ENCODE data around the gene CUL4B. TPM values are rescaled to one million over a fixed set of nuclear protein-coding genes. Genes with fewer than 3 reads are reported as not detected.
A peak's percentile ranks its signal among the peaks of the same experiment; 100 is the strongest.

The CUL4B gene
- total and polyA plus RNA-seq, 2 donors (not counting 1 experiment from before 2014, with no cell fraction given), result 39.3 to 57.0 TPM

- Histone ChIP-seq H3K27me3 (ENCODE audit: control insufficient read depth, insufficient read depth, low read length) (no peaks in the 10 kb centered on the region), H3K27ac (ENCODE audit: insufficient read depth, low read length) (no peak overlapping the region), H3K36me3 (ENCODE audit: control insufficient read depth, insufficient read depth, low read length) (no peaks in the 10 kb centered on the region), H2AFZ (ENCODE audit: low read length) (no peak overlapping the region), H3K4me1 (ENCODE audit: control insufficient read depth, extremely low read depth, insufficient read depth, low read length) (no peaks in the 10 kb centered on the region), H3K4me2 (ENCODE audit: extremely low read depth, insufficient read depth, low read length) (no peak overlapping the region), H3K9me3 (ENCODE audit: control insufficient read depth, insufficient read depth, low read depth, low read length) (no peaks in the 10 kb centered on the region), H3K79me2 (ENCODE audit: control insufficient read depth, insufficient read depth, low read length) (no peaks in the 10 kb centered on the region), H4K20me1 (ENCODE audit: control insufficient read depth, extremely low read depth, insufficient read depth, low read length) (no peaks in the 10 kb centered on the region), H3K4me3 (replicated peaks in 1 of 4; ENCODE audit: control extremely low read depth in 1 of 4, insufficient read depth in 1 of 4, low read depth in 3 of 4, low read length in 4 of 4) (no peak overlapping the region), H3K9ac (ENCODE audit: insufficient read depth, low read length) (no peak overlapping the region)
- TF ChIP-seq EZH2 (IDR thresholded peaks at IDR 0.05; ENCODE audit: low read length, missing control alignments), result no peak
- TF ChIP-seq, protein P1, sequence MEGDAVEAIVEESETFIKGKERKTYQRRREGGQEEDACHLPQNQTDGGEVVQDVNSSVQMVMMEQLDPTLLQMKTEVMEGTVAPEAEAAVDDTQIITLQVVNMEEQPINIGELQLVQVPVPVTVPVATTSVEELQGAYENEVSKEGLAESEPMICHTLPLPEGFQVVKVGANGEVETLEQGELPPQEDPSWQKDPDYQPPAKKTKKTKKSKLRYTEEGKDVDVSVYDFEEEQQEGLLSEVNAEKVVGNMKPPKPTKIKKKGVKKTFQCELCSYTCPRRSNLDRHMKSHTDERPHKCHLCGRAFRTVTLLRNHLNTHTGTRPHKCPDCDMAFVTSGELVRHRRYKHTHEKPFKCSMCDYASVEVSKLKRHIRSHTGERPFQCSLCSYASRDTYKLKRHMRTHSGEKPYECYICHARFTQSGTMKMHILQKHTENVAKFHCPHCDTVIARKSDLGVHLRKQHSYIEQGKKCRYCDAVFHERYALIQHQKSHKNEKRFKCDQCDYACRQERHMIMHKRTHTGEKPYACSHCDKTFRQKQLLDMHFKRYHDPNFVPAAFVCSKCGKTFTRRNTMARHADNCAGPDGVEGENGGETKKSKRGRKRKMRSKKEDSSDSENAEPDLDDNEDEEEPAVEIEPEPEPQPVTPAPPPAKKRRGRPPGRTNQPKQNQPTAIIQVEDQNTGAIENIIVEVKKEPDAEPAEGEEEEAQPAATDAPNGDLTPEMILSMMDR (conservative IDR thresholded peaks at IDR 0.05 in 1 of 2, IDR thresholded peaks at IDR 0.05 in 1 of 2; ENCODE audit: low read depth in 1 of 2, low read length in 2 of 2), result peak in 1 of 2 donors; percentile 34
- peak; percentile 8 to 34 for DNase-seq (ENCODE audit: low read depth in 2 of 2)
These were observed 46.5 kb downstream of the CUL4B start for GRCh38 chrX:120514236-120514635.

- no peak for TF ChIP-seq EZH2 (IDR thresholded peaks at IDR 0.05; ENCODE audit: low read length, missing control alignments)
- TF ChIP-seq, protein P1 (conservative IDR thresholded peaks at IDR 0.05 in 1 of 2, IDR thresholded peaks at IDR 0.05 in 1 of 2; ENCODE audit: low read depth in 1 of 2, low read length in 2 of 2), result no peak
- Histone ChIP-seq H3K9ac (ENCODE audit: insufficient read depth, low read length) (no peak overlapping the region), H2AFZ (ENCODE audit: low read length) (no peak overlapping the region), H3K9me3 (ENCODE audit: control insufficient read depth, insufficient read depth, low read depth, low read length) (no peaks in the 10 kb centered on the region), H3K27me3 (ENCODE audit: control insufficient read depth, insufficient read depth, low read length) (no peaks in the 10 kb centered on the region), H4K20me1 (ENCODE audit: control insufficient read depth, extremely low read depth, insufficient read depth, low read length) (no peaks in the 10 kb centered on the region), H3K36me3 (ENCODE audit: control insufficient read depth, insufficient read depth, low read length) (no peaks in the 10 kb centered on the region), H3K4me3 (replicated peaks in 1 of 4; ENCODE audit: control extremely low read depth in 1 of 4, insufficient read depth in 1 of 4, low read depth in 3 of 4, low read length in 4 of 4) (no peak overlapping the region), H3K27ac (ENCODE audit: insufficient read depth, low read length) (no peak overlapping the region), H3K79me2 (ENCODE audit: control insufficient read depth, insufficient read depth, low read length) (no peaks in the 10 kb centered on the region), H3K4me2 (ENCODE audit: extremely low read depth, insufficient read depth, low read length) (no peak overlapping the region), H3K4me1 (ENCODE audit: control insufficient read depth, extremely low read depth, insufficient read depth, low read length) (no peaks in the 10 kb centered on the region)
- no peak for DNase-seq (ENCODE audit: low read depth in 2 of 2)
These were observed 48.1 kb downstream of the CUL4B start for GRCh38 chrX:120512627-120513026.

- H3K36me3 ChIP-seq (ENCODE audit: control insufficient read depth, insufficient read depth, low read length), result no peaks in the 10 kb centered on the region
- no peak overlapping the region for H3K4me3 ChIP-seq (replicated peaks in 1 of 4; ENCODE audit: control extremely low read depth in 1 of 4, insufficient read depth in 1 of 4, low read depth in 3 of 4, low read length in 4 of 4)
- H3K79me2 ChIP-seq (ENCODE audit: control insufficient read depth, insufficient read depth, low read length), result no peaks in the 10 kb centered on the region
- H3K4me1 ChIP-seq (ENCODE audit: control insufficient read depth, extremely low read depth, insufficient read depth, low read length), result no peaks in the 10 kb centered on the region
- TF ChIP-seq, protein P1 (conservative IDR thresholded peaks at IDR 0.05 in 1 of 2, IDR thresholded peaks at IDR 0.05 in 1 of 2; ENCODE audit: low read depth in 1 of 2, low read length in 2 of 2), result no peak
- TF ChIP-seq EZH2 (IDR thresholded peaks at IDR 0.05; ENCODE audit: low read length, missing control alignments), result no peak
- H4K20me1 ChIP-seq (ENCODE audit: control insufficient read depth, extremely low read depth, insufficient read depth, low read length), result no peaks in the 10 kb centered on the region
- H3K9ac ChIP-seq (ENCODE audit: insufficient read depth, low read length), result no peak overlapping the region
- no peak overlapping the region for H2AFZ ChIP-seq (ENCODE audit: low read length)
- no peaks in the 10 kb centered on the region for H3K9me3 ChIP-seq (ENCODE audit: control insufficient read depth, insufficient read depth, low read depth, low read length)
- no peak overlapping the region for H3K4me2 ChIP-seq (ENCODE audit: extremely low read depth, insufficient read depth, low read length)
- H3K27me3 ChIP-seq (ENCODE audit: control insufficient read depth, insufficient read depth, low read length), result no peaks in the 10 kb centered on the region
- no peak overlapping the region for H3K27ac ChIP-seq (ENCODE audit: insufficient read depth, low read length)
- no peak for DNase-seq (ENCODE audit: low read depth in 2 of 2)
These were observed 48.5 kb downstream of the CUL4B start for GRCh38 chrX:120512222-120512621.

All from fibroblast of lung (primary cell).